HUDEP-2 (cell line): ENCODE measurements around the gene TAS2R41.
A peak's percentile ranks its signal among the peaks of the same experiment; 100 is the strongest.

Source experiments
- DNase-seq, 76 experiments: peaks; one replicate each; lab custom pipeline; 2025; ENCODE audit not compliant: unreplicated experiment in 76 of 76; lab: John Stamatoyannopoulos, UW

The TAS2R41 gene, protein sequence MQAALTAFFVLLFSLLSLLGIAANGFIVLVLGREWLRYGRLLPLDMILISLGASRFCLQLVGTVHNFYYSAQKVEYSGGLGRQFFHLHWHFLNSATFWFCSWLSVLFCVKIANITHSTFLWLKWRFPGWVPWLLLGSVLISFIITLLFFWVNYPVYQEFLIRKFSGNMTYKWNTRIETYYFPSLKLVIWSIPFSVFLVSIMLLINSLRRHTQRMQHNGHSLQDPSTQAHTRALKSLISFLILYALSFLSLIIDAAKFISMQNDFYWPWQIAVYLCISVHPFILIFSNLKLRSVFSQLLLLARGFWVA

DNA sequence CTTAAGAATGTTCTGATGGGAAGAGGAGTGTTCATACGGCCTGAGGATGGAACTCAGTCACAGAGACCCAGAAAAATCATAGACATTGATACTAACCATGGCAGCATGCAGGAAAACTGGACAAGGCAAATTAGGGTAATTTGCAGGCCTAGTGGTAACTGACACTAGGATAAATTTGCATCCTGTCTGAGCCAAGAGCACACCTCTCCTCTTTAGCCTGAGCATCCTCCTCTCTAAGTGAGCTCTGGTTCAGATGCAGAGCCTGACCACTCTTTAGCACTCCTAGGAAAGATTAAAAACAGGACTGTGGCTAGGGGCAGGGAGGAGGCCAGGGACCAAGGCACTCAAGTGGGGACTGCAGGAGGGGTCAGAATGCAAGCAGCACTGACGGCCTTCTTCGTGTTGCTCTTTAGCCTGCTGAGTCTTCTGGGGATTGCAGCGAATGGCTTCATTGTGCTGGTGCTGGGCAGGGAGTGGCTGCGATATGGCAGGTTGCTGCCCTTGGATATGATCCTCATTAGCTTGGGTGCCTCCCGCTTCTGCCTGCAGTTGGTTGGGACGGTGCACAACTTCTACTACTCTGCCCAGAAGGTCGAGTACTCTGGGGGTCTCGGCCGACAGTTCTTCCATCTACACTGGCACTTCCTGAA, at the start of gene TAS2R41:
TSS of gene TAS2R41 (plus strand) at position 373 of the 650 bp plus-strand sequence. CDS start at position 373, 0 bp downstream.
- no peak for DNase-seq

DNA sequence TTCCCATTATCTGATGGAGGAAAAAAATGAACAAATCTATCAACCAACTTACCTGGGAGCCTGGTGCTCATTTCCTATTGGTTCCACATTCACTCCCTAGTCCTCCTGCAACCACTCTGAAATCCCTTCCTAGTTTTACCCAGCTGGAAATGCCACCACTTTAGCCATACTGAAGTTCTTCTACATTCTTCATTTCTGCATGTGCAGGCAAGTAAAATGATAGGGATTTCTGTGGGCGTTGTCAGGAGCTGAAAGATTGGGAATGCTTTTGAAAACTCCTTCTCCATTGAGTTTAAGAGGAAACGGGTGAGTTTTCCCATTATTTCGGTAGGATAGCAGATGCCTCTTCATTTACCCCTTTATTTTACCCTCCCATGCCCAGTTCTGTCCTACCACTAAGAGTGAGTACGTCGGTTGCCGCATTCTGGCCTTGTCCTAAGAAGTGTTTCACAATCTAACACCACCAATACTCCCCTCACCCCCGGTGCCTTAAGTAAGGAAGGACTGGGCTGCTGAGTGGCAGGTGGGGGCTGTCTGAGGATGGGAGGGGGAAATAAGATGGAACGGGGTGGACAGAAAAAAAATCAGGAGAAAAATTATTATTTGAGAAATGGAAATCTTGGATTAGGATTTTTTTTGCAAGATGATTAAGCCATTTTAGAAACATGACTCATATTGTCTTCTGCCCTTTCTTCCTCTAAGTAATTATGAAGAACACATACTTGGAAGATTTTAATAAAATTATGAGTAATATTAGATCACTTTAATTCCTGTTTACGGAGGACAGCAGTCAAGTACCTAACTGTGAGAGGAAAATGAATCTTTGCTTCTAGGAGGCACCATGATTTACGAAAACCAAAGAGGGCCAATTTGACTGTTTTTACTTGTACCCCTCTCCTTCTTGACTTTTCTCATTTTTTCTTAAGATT, 47.6 kb upstream of the TAS2R41 start:
- DNase-seq, result no peak

DNA sequence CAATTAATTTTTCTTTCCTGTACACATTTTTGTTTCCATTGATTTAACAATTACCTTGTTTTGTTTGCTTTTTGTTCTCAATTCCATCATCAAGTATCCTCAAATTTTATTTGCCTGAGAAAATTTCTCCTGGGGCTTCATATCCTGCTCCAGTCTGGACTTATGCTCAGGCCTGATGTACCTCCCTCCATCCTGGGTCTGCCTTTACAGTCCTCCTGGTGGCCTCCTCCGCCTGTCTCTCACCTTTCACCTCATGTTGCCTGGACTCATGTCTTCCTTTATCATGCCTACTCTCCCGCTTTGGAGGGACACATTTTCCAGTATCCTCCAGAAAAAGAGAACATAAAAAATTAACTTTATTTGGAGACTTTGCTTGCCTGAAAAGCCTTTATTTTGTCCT, 46.6 kb upstream of the TAS2R41 start:
- DNase-seq, result no peak

- DNase-seq, result no peak
Observed at GRCh38 chr7:143433759-143434158, 43.9 kb upstream of the TAS2R41 start.

- no peak for DNase-seq
Observed at GRCh38 chr7:143434660-143435059, 43.0 kb upstream of the TAS2R41 start.

DNA sequence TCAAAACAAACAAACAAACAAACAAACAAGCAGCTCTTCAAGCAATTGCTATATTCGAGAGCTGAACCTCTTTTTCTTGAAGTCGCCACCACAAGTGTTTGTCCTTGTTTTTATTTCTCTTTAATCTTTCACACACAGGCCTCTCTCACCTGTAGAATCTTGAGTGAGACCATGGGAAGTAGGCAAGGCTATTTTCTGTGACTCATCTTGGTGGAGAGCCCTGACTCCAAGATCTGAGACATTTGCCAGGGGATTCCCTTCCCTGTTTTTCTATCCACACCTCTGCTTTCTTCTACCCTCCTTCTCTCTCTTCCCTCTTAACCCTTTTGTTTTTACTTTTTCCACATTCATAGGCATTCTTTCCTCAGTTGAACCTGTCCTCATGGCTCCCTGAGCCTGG, 42.4 kb upstream of the TAS2R41 start:
- DNase-seq, result no peak

GRCh38 chr7:143436325-143436946, 41.2 kb upstream of the TAS2R41 start:
- DNase-seq, result no peak

- peak in 62 of 76 experiments; percentile 2 to 67 (median 23) for DNase-seq
Observed at GRCh38 chr7:143437578-143437977, 40.1 kb upstream of the TAS2R41 start.

DNA sequence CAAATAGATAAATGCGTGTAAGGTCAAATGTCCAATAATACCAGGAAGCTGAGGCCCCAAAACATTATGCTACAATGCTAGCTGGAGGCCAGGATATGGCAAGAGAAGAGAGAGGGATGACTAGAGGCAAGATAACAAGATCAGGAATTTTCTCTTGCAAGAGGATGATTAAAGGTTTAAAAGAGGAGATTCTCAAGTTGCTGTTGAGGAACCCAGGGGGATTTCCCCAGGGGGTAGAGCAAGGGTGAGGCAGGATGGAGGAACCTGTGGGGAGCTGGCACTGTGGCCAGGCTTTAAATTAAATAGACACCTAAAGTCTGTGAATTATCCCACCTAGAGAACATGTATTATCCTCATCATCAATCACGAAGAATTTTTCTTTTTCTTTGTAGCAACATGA, 37.8 kb upstream of the TAS2R41 start:
- DNase-seq, result no peak

GRCh38 chr7:143443153-143443552, 34.5 kb upstream of the TAS2R41 start, which contains the start of gene TAS2R60:
Gene TAS2R60, plus strand, starts transcription at chr7:143443453. Its CDS starts 0 bp downstream, at chr7:143443453.
- no peak for DNase-seq

GRCh38 chr7:143444063-143444782, 33.5 kb upstream of the TAS2R41 start:
- DNase-seq, result no peak

DNA sequence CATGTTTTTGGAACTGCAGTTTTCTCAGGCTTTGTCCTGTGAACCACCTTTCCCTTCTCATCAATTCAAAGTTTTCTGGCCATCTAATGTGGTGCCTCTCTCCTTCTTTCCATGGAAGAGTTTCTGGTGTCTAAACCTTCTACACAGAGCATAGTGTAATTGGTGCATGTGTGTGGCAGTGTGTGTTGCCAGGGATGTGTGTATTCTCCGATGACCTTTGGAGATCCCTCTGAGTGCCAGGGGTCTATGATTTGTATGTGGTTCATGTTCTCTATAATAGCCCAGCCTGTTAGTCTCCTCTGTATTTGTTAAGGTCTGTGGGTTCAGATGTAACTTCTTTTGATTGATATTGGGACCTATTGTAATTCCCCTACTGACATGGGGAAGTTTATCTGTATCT, 32.9 kb upstream of the TAS2R41 start:
- DNase-seq, result no peak

DNA sequence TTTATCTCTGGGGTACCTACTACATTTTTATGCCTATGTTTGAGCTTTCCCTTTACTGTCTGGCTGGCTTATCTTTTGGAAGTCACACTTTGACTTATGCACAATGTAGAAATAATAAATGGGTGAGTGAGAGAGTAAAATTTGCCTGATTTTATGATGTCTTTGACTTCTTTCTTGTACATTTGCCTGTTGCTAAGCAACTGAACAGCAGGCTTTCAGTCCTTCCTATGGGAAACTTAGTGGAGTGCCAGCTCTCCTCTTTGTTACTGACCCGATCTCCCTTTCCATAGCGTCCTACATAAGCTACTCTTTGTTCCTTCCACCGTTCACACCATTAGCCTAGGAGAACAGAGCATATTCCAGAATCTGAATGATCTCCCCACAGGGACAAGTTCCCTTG, 30.2 kb upstream of the TAS2R41 start:
- no peak for DNase-seq

- DNase-seq, result no peak
Observed at GRCh38 chr7:143448429-143448828, 29.2 kb upstream of the TAS2R41 start.

GRCh38 chr7:143449793-143450192, 27.9 kb upstream of the TAS2R41 start:
- DNase-seq, result no peak

DNA sequence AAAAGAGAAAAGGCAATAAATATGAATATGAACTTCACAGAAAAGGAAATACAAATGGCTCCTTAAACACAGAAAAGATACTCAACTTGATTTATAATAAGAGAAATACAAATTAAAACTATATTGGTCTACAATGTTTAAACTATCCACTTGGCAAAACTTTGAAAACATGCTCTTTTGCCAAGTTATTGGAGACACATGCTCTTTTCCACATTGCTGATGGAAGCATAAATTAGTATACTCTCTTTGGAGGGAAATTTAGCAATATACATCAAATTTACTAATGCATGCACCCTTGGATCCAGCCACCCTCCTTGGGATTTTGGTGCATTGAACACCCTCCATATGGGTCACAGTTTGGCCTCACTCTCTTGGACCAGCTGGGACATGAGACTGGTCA, 26.6 kb upstream of the TAS2R41 start:
- no peak for DNase-seq

DNA sequence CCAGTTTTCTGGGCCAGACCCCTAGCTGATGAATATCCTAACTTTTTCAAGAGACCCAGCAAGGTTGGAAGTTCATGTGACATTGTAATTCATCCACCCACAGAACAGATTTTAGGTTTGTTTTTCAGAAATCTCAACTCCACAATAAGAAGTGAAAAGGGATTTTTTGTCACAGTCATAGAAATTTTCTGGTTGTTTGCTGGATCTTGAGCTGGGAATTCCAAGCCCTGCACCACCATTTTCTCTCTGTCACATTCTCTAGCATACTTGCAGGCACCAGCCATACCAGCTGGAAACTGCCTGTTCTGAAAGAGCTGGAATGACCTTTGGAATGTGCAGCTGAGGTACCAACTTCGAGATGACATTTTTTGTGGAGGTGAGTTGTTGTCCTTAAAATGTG, 25.9 kb upstream of the TAS2R41 start:
- no peak for DNase-seq

DNA sequence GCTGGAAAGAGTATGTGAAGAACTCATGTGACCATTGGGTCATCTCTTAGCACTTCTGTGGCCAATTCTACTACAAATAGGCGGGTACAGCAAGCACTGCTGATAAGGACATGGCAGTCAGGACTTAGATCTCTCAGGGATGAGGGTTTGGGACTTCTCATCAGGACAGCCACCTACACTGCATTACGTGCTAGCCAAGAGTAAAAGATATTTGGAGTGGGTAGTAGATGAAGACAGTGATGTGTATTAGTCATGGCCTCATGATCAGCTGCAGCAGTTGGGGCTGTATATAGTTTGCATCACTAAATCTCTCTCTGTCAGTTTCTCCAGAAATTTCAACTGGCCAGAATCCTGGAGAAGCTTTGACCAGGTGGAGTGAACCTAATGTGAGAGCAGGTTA, 25.2 kb upstream of the TAS2R41 start:
- no peak for DNase-seq

- DNase-seq, result no peak
Observed at GRCh38 chr7:143454091-143454680, 23.5 kb upstream of the TAS2R41 start.

DNA sequence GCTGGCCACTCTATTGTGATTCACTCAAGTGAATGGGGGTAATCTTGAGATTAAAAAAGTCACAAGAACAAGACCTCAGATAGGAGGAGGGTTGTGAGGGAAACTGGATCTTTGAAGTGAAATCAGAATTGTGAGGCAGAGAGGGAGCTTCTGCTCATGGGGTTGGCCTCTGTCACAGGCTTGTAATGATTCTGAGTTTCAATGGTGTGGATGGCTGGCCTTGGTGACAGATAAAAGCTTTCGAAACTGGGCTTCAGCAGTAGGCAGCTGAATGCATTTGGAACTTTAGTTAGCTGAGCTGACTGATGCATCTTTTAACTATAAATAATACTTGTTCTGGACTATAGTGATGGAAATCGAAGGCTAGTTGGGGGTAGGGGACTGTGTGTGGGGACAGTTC, 22.2 kb upstream of the TAS2R41 start:
- DNase-seq, result no peak
